GM10266 (cell line): ENCODE measurements around the gene DCAF4.

Source experiments
- DNase-seq: peaks from one replicate; pipeline ENCODE4 v3.0.0; 2012; ENCODE audit errors: extremely low spot score
- TF ChIP-seq, protein P1 (sequence below): IDR thresholded peaks from 2 replicates; pipeline ENCODE4 v1.5.1; 2012; ENCODE audit warnings: mild to moderate bottlenecking, low read depth; ENCODE audit not compliant: control insufficient read depth, insufficient read depth; ENCODE audit errors: missing control alignments

DCAF4 gene

DNA sequence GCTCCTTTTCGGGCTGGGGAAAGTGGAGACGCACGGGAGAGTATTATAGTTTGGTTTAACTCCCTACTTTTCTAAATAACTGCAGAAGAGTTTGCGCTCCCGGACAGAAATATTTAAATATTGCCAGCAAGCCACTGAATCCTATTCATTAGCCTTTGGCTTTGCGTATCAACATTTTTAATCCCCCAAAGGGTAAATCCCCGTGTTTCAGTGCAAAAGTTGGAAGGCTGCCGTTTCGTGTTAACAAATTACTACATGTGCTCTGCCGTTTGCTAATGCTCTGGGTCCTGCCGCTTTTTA is 32.0 kb upstream of the DCAF4 start:
- TF ChIP-seq, protein P1, sequence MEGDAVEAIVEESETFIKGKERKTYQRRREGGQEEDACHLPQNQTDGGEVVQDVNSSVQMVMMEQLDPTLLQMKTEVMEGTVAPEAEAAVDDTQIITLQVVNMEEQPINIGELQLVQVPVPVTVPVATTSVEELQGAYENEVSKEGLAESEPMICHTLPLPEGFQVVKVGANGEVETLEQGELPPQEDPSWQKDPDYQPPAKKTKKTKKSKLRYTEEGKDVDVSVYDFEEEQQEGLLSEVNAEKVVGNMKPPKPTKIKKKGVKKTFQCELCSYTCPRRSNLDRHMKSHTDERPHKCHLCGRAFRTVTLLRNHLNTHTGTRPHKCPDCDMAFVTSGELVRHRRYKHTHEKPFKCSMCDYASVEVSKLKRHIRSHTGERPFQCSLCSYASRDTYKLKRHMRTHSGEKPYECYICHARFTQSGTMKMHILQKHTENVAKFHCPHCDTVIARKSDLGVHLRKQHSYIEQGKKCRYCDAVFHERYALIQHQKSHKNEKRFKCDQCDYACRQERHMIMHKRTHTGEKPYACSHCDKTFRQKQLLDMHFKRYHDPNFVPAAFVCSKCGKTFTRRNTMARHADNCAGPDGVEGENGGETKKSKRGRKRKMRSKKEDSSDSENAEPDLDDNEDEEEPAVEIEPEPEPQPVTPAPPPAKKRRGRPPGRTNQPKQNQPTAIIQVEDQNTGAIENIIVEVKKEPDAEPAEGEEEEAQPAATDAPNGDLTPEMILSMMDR, result no peak
- no peak for DNase-seq

DNA sequence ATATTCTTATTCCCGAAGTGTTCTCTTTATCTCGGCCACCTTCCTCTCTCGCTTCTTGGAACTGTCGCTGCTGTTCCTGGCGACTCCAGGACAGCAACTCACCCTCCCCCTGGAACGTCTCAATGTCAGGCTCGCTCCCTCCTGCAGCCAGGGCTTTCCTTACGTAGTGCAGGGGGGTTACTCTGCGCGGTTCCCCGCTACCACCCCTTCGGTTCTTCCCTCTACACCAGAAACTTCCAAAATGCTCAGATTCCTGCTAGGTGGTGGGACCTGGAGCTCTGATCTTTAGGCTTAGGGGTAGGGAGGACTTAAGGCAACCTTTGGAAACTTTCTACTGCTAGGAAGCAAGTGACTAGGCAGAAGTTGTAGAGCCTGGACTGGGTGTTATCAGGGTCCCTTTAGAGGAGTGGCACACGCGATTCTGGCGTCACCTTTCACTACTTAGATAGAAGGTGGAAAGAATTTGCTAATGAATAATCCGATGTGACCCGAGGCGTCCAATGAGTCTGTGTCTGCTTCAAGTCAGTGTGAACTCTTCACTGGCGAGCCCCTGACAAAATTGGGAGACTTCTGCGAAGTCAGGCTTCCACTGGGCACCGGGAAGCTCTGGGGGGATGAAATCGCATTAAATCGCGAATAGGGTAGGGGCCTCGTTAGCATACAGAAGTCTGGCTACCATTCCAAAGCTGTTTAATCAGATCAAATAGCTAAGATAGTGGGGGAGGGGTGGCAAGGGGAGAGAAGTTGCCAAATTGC is 31.5 kb upstream of the DCAF4 start:
- TF ChIP-seq, protein P1, result no peak
- DNase-seq, result no peak

DNA sequence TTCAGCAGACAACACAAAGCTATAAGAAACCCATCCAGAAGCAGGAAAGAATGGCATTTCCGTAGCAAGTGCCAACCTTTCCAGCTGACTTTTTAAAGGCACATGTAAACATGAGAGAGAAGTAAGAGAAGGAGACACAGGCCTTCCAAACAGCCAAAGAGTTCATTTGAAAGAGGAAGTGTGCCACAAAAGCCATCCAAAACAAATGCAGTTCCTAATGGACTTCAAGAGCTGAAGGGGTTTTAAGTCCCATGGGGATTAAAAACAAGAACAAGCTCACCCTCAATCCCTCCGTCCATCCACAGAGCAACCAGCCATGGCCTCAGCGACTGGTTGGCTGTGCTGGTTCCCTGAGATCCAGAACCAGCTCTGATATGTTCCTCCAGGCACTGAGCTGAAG is 27.8 kb upstream of the DCAF4 start:
- TF ChIP-seq, protein P1, result no peak
- no peak for DNase-seq

DNA sequence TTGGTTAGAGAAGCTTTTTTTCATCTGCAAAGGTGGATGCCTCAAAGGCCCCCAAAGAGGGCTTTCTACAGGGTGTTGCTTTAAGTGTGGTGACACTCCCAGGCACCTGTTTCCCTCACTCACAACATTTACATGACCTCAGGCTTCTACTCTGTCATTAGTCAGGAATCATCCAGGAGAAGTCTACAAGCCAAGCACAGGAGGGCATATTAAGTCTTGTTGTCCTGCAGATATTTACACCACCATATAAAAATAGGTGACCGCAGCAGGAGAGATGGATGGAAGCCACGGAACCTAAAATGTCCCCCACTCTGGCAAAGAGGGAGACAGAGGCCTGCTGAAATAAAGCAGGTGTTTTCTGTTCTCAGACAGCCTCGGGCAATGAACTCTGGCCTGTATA is 24.9 kb upstream of the DCAF4 start:
- TF ChIP-seq, protein P1, result no peak
- DNase-seq, result no peak

DNA sequence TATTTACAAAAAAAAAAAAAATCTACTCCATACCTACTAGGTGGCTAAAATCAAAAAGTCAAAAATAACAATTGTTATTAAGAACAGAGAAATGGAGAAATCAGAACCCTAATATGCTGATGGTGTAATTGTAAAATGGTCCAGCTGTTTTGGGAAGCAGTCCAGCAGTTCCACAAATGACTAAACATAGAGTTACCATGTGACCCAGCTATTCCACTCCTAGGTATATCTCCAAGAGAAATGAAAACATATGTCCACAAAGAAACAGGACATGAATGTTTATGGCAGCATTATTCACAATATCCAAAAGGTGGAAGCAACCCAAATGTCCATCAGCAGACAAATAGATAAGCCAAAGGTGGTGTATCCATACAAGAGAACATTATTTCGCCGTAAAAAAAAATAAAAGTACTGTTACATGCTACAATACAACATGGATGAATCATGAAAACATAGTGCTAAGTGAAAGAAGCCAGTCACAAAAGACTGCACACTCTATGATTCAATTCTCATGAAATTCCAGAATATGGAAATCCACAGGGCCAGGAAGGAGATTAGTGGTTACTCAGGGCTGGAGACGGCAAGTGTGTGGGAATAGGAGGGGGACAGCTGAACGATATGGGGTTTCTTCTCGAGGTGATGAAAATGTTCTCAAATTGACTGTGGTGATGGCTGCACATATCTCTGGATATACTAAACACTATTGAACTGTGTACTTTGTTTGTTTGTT is 23.3 kb upstream of the DCAF4 start:
- DNase-seq, result no peak
- TF ChIP-seq, protein P1, result no peak

DNA sequence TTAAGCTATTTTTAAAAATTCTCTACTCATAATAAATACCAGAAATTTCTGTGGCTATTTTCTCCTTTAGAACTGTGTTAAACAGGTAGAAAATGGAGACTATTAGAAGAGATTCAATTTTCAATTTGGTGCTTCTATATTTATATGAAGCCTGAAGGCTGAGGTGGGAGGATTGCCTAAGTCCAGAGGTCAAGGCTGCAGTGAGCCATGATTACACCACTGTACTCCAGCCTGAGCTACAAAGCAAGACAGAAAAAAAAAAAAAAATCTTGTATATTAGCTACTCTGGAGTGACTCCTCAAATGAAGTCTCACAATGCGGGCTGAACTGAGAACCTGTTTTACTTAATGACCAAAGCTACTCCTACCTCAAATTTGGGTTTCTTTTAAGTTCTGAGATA is 22.5 kb upstream of the DCAF4 start:
- TF ChIP-seq, protein P1, result no peak
- DNase-seq, result no peak

DNA sequence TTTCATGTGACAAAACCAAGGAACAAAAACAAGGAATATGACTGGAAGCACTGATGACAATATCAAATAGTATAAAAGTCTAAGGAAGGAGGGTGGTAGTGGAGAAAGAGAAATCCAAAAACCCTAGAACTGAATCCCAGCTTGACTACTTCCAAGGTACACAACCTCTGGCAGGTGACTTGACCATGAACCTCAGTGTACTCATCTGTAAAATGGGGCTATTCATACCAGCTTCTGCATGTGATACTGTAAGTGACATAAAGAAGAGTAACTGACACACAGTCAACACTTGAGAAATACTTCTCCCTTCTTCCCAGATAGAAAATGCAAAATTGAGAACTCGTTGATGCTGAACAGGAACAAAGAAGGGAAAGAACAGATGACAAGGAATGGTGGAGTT is 22.0 kb upstream of the DCAF4 start:
- TF ChIP-seq, protein P1, result no peak
- no peak for DNase-seq
